IMR-90 (cell line): ENCODE results near the gene SLC26A5. TPM values are rescaled to one million over a fixed set of nuclear protein-coding genes. Genes with fewer than 3 reads are reported as not detected.

ENCODE experiments used
- ATAC-seq: fragments of 200-7000 bp; cut with Tn5 transposase; 2 replicates; pipeline ENCODE4 v1.9.1; 2020; ENCODE audit warnings: low read depth, mild to moderate bottlenecking, moderate library complexity
- BruUV-seq: library from RNA; stranded (reverse); fragments of 400-500 nt; replicated peaks from 2 replicates; lab custom pipeline; 2021; lab: Mats Ljungman, UMichigan
- CTCF ChIA-PET: fragments of 300-600 bp; formaldehyde crosslinking; extraction: SDS; loops from one replicate; lab custom pipeline; 2021; ENCODE audit warnings: antibody characterized with exemption; lab: Yijun Ruan, JAX
- POLR2A ChIA-PET: fragments of 300-600 bp; sonication (Branson Sonifier 250); formaldehyde crosslinking; loops from one replicate; lab custom pipeline; 2022; ENCODE audit warnings: antibody characterized with exemption; ENCODE audit not compliant: unreplicated experiment; lab: Charles Lee
- DNase-seq: peaks from one replicate; pipeline ENCODE4 v3.0.0; 2013
- H2AFZ ChIP-seq: replicated peaks from 2 replicates; pipeline ENCODE3; 2013; ENCODE audit warnings: low read length, mild to moderate bottlenecking; ENCODE audit not compliant: poor library complexity
- H2AK5ac ChIP-seq: 2 replicates; pipeline ENCODE4 v1.6.1; 2013; ENCODE audit warnings: low read depth, low read length, inconsistent platforms
- H2AK9ac ChIP-seq: replicated peaks from 2 replicates; pipeline ENCODE3; 2013; ENCODE audit warnings: mild to moderate bottlenecking, low read depth, low read length, moderate library complexity; ENCODE audit not compliant: poor library complexity
- H2BK120ac ChIP-seq: 2 replicates; pipeline ENCODE4 v1.6.1; 2013; ENCODE audit warnings: low read depth, low read length, inconsistent platforms
- H2BK15ac ChIP-seq: 3 replicates; pipeline ENCODE4 v1.6.1; 2013; ENCODE audit warnings: low read depth, low read length, inconsistent platforms
- H2BK20ac ChIP-seq: 2 replicates; pipeline ENCODE4 v1.6.1; 2013; ENCODE audit warnings: low read depth, mild to moderate bottlenecking, inconsistent platforms, low read length, moderate library complexity
- H2BK5ac ChIP-seq: 2 replicates; pipeline ENCODE4 v1.6.1; 2013; ENCODE audit warnings: mild to moderate bottlenecking, low read depth, low read length, inconsistent platforms; ENCODE audit not compliant: poor library complexity, severe bottlenecking
- H3K14ac ChIP-seq: replicated peaks from 2 replicates; pipeline ENCODE4 v1.6.1; 2013; ENCODE audit warnings: low read depth, low read length, inconsistent platforms
- H3K18ac ChIP-seq: 2 replicates; pipeline ENCODE4 v1.6.1; 2013; ENCODE audit warnings: low read depth, low read length, control low read depth
- H3K23ac ChIP-seq: 2 replicates; pipeline ENCODE4 v1.6.1; 2013; ENCODE audit warnings: low read depth, low read length, inconsistent platforms
- H3K27ac ChIP-seq: 2 replicates; pipeline ENCODE4 v1.5.1; 2013; ENCODE audit warnings: mild to moderate bottlenecking, control low read depth, low read length; ENCODE audit not compliant: insufficient read depth
- H3K27me3 ChIP-seq: 2 replicates; pipeline ENCODE4 v1.6.1; 2013; ENCODE audit warnings: low read length; ENCODE audit not compliant: control insufficient read depth, insufficient read depth
- H3K36me3 ChIP-seq: 2 replicates; pipeline ENCODE4 v1.6.1; 2013; ENCODE audit warnings: low read length, mixed read lengths; ENCODE audit not compliant: control insufficient read depth, insufficient read depth
- H3K4ac ChIP-seq: 2 replicates; pipeline ENCODE4 v1.6.1; 2013; ENCODE audit warnings: low read depth, low read length, inconsistent platforms
- H3K4me1 ChIP-seq: 2 replicates; pipeline ENCODE4 v1.6.1; 2013; ENCODE audit warnings: low read length, mixed read lengths; ENCODE audit not compliant: control insufficient read depth, insufficient read depth
- H3K4me2 ChIP-seq: 2 replicates; pipeline ENCODE4 v1.6.1; 2013; ENCODE audit warnings: low read depth, mild to moderate bottlenecking, control low read depth, low read length, moderate library complexity
- H3K4me3 ChIP-seq: 2 replicates; pipeline ENCODE4 v1.5.1; 2013; ENCODE audit warnings: low read depth, mild to moderate bottlenecking, control low read depth, low read length, moderate library complexity; ENCODE audit not compliant: insufficient read depth
- H3K56ac ChIP-seq: 2 replicates; pipeline ENCODE4 v1.6.1; 2013; ENCODE audit warnings: low read length, inconsistent platforms; ENCODE audit not compliant: insufficient read depth; ENCODE audit errors: extremely low read depth
- H3K79me1 ChIP-seq, 2 experiments: 2 replicates each; pipeline ENCODE4 v1.6.1; 2013; ENCODE audit warnings: low read length in 2 of 2, inconsistent platforms in 1 of 2, low read depth in 1 of 2
- H3K9ac ChIP-seq: 2 replicates; pipeline ENCODE4 v1.6.1; 2013; ENCODE audit warnings: low read depth, low read length, control low read depth
- H3K9me1 ChIP-seq: 2 replicates; pipeline ENCODE4 v1.6.1; 2013; ENCODE audit warnings: low read length, inconsistent platforms; ENCODE audit not compliant: insufficient read depth
- H3K9me3 ChIP-seq: 2 replicates; pipeline ENCODE4 v1.6.1; 2013; ENCODE audit warnings: low read length; ENCODE audit not compliant: control insufficient read depth, insufficient read depth
- H4K20me1 ChIP-seq: 2 replicates; pipeline ENCODE4 v1.6.1; 2013; ENCODE audit warnings: low read length, inconsistent platforms; ENCODE audit not compliant: insufficient read depth
- H4K5ac ChIP-seq: 2 replicates; pipeline ENCODE4 v1.6.1; 2013; ENCODE audit warnings: mild to moderate bottlenecking, low read depth, low read length, control low read depth
- H4K8ac ChIP-seq, 2 experiments: 2 replicates each; pipeline ENCODE4 v1.6.1; 2013; ENCODE audit warnings: low read depth in 2 of 2, low read length in 2 of 2, control low read depth in 1 of 2, inconsistent platforms in 1 of 2
- H4K91ac ChIP-seq: 2 replicates; pipeline ENCODE4 v1.6.1; 2013; ENCODE audit warnings: low read depth, low read length, inconsistent platforms; ENCODE audit not compliant: insufficient read depth
- BHLHE40 ChIP-seq: fragments of 150-350 bp; IDR thresholded peaks from 2 replicates; pipeline ENCODE4 v1.6.1; 2016; ENCODE audit warnings: mild to moderate bottlenecking, low read depth, low read length
- CEBPB ChIP-seq: IDR thresholded peaks from 2 replicates; pipeline ENCODE4 v1.6.1; 2012; ENCODE audit warnings: low read depth, low read length, improper control_type of control experiment
- CHD1 ChIP-seq: IDR thresholded peaks from 2 replicates; pipeline ENCODE4 v1.6.1; 2012; ENCODE audit warnings: low read depth, low read length, improper control_type of control experiment
- FOS ChIP-seq: fragments of 150-350 bp; IDR thresholded peaks from 2 replicates; pipeline ENCODE4 v1.6.1; 2016; ENCODE audit warnings: low read depth, low read length
- MAFK ChIP-seq: IDR thresholded peaks from 2 replicates; pipeline ENCODE4 v1.6.1; 2012; ENCODE audit warnings: low read depth, low read length, improper control_type of control experiment
- MAZ ChIP-seq: IDR thresholded peaks from 2 replicates; pipeline ENCODE4 v1.6.1; 2012; ENCODE audit warnings: low read depth, mild to moderate bottlenecking, low read length, improper control_type of control experiment, moderate library complexity, borderline replicate concordance
- MXI1 ChIP-seq: IDR thresholded peaks from 2 replicates; pipeline ENCODE4 v1.6.1; 2012; ENCODE audit warnings: low read depth, mild to moderate bottlenecking, low read length, moderate library complexity, borderline replicate concordance
- NFE2L2 ChIP-seq: fragments of 150-350 bp; IDR thresholded peaks from 2 replicates; pipeline ENCODE4 v1.6.1; 2016; ENCODE audit warnings: low read depth, mild to moderate bottlenecking, low read length
- POLR2A ChIP-seq: IDR thresholded peaks from 2 replicates; pipeline ENCODE4 v1.6.1; 2012; ENCODE audit warnings: mild to moderate bottlenecking, low read depth, low read length
- RAD21 ChIP-seq: IDR thresholded peaks from 2 replicates; pipeline ENCODE4 v1.6.1; 2012; ENCODE audit warnings: low read length, improper control_type of control experiment
- RCOR1 ChIP-seq: IDR thresholded peaks from 2 replicates; pipeline ENCODE4 v1.6.1; 2012; ENCODE audit warnings: mild to moderate bottlenecking, low read length, improper control_type of control experiment; ENCODE audit not compliant: insufficient replicate concordance
- RFX5 ChIP-seq: IDR thresholded peaks from 2 replicates; pipeline ENCODE4 v1.8.0; 2012; ENCODE audit warnings: low read depth, mild to moderate bottlenecking, low read length, moderate library complexity
- SMC3 ChIP-seq: fragments of 150-350 bp; IDR thresholded peaks from 2 replicates; pipeline ENCODE4 v1.6.1; 2016; ENCODE audit warnings: low read depth, mild to moderate bottlenecking, antibody characterized with exemption, low read length, moderate library complexity
- WGBS, 2 experiments: methylation state at CpG; one replicate each; pipeline versions ENCODE4 v1.1.5 to v1.1.7; 2013; ENCODE audit warnings: missing lambda C conversion rate in 2 of 2; ENCODE audit not compliant: insufficient read length in 1 of 2; ENCODE audit errors: extremely low coverage in 2 of 2; 5-methylcytosine and 5-hydroxymethylcytosine counted together
- dilution Hi-C: fragments of 300-500 bp; cut with HindIII; formaldehyde crosslinking; loops from one replicate; pipeline ENCODE4 v1.14.3; 2018; ENCODE audit warnings: low sequenced_read_pairs; ENCODE audit not compliant: unreplicated experiment
- in situ Hi-C: fragments of 300-500 bp; cut with MboI; formaldehyde crosslinking; loops from 3 replicates; pipeline ENCODE4 v1.14.3; 2019; ENCODE audit warnings: low sequenced_read_pairs, inconsistent platforms, mixed read lengths
- intact Hi-C: fragments of 100-400 bp; cut with micrococcal nuclease; formaldehyde crosslinking; loops from 2 replicates; pipeline ENCODE4 v1.10.0; 2022
- polyA plus RNA-seq, 3 experiments: library from polyadenylated mRNA; depleted of rRNA; stranded (reverse); fragments of >200 nt; gene quantifications; 2 replicates each; pipeline ENCODE4 v1.2.3, GENCODE V29; 2012; ENCODE audit warnings: low replicate concordance in 1 of 3
- total RNA-seq: library from RNA; depleted of rRNA; stranded (reverse); fragments of >200 nt; gene quantifications from 2 replicates; pipeline ENCODE4 v1.2.3, GENCODE V29; 2012
- TF ChIP-seq, protein P1 (sequence below): fragments of 150-350 bp; IDR thresholded peaks from 2 replicates; pipeline ENCODE4 v1.6.1; 2017; ENCODE audit warnings: mild to moderate bottlenecking, antibody characterized with exemption, low read length, low read depth
- TF ChIP-seq, protein P2 (sequence below): fragments of 150-350 bp; IDR thresholded peaks from 2 replicates; pipeline ENCODE4 v1.6.1; 2016; ENCODE audit warnings: low read depth, mild to moderate bottlenecking, low read length, moderate library complexity, borderline replicate concordance
- TF ChIP-seq, protein P3 (sequence below): conservative IDR thresholded peaks from 2 replicates; pipeline ENCODE4 v1.5.1; 2012; ENCODE audit warnings: mild to moderate bottlenecking, low read depth, low read length, improper control_type of control experiment

The SLC26A5 gene
- total and polyA plus RNA-seq, 2 of the 4 experiments (the other 2 are of a cell fraction), result not detected

- Histone ChIP-seq H4K8ac (no peak overlapping the region), H3K9me1 (no peaks in the 10 kb centered on the region), H3K4me1 (no peaks in the 10 kb centered on the region), H3K9ac (no peak overlapping the region), H2BK5ac (no peak overlapping the region), H3K79me1 (no peaks in the 10 kb centered on the region), H4K5ac (no peak overlapping the region), H4K91ac (no peak overlapping the region), H2BK20ac (no peak overlapping the region), H2BK120ac (no peak overlapping the region), H2AK9ac (no peak overlapping the region), H3K4me2 (no peak overlapping the region), H3K18ac (no peak overlapping the region), H3K36me3 (no peaks in the 10 kb centered on the region), H3K27me3 (no peaks in the 10 kb centered on the region), H3K4ac (no peak overlapping the region), H3K23ac (no peak overlapping the region), H4K20me1 (no peaks in the 10 kb centered on the region), H2BK15ac (no peak overlapping the region), H3K56ac (no peak overlapping the region), H3K9me3 (no peaks in the 10 kb centered on the region), H2AK5ac (no peak overlapping the region), H3K27ac (no peak overlapping the region), H2AFZ (no peak overlapping the region), H3K14ac (no peak overlapping the region), H3K4me3 (no peak overlapping the region)
- POLR2A ChIA-PET, result no interaction called here
- ATAC-seq, result no peak
- no peak for DNase-seq
- BruUV-seq, result no TSS peak
- in situ Hi-C loops, result no loop called here
- intact Hi-C loops, result no loop called here
- no peak for TF ChIP-seq SMC3
- TF ChIP-seq BHLHE40, result no peak
- no peak for TF ChIP-seq MAFK
- no peak for TF ChIP-seq MAZ
- no peak for TF ChIP-seq NFE2L2
- no peak for TF ChIP-seq RCOR1
- TF ChIP-seq CEBPB, result no peak
- TF ChIP-seq, protein P1, sequence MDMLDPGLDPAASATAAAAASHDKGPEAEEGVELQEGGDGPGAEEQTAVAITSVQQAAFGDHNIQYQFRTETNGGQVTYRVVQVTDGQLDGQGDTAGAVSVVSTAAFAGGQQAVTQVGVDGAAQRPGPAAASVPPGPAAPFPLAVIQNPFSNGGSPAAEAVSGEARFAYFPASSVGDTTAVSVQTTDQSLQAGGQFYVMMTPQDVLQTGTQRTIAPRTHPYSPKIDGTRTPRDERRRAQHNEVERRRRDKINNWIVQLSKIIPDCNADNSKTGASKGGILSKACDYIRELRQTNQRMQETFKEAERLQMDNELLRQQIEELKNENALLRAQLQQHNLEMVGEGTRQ, result no peak
- no peak for TF ChIP-seq RAD21
- TF ChIP-seq RFX5, result no peak
- TF ChIP-seq, protein P2, sequence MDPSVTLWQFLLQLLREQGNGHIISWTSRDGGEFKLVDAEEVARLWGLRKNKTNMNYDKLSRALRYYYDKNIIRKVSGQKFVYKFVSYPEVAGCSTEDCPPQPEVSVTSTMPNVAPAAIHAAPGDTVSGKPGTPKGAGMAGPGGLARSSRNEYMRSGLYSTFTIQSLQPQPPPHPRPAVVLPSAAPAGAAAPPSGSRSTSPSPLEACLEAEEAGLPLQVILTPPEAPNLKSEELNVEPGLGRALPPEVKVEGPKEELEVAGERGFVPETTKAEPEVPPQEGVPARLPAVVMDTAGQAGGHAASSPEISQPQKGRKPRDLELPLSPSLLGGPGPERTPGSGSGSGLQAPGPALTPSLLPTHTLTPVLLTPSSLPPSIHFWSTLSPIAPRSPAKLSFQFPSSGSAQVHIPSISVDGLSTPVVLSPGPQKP, result no peak
- no peak for TF ChIP-seq CHD1
- TF ChIP-seq, protein P3, sequence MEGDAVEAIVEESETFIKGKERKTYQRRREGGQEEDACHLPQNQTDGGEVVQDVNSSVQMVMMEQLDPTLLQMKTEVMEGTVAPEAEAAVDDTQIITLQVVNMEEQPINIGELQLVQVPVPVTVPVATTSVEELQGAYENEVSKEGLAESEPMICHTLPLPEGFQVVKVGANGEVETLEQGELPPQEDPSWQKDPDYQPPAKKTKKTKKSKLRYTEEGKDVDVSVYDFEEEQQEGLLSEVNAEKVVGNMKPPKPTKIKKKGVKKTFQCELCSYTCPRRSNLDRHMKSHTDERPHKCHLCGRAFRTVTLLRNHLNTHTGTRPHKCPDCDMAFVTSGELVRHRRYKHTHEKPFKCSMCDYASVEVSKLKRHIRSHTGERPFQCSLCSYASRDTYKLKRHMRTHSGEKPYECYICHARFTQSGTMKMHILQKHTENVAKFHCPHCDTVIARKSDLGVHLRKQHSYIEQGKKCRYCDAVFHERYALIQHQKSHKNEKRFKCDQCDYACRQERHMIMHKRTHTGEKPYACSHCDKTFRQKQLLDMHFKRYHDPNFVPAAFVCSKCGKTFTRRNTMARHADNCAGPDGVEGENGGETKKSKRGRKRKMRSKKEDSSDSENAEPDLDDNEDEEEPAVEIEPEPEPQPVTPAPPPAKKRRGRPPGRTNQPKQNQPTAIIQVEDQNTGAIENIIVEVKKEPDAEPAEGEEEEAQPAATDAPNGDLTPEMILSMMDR, result no peak
- no peak for TF ChIP-seq FOS
- no peak for TF ChIP-seq POLR2A
- no peak for TF ChIP-seq MXI1
- WGBS, 2 experiments, result 17% methylated on average over 1 of the region's 5 CpGs; no CpG with 5 or more reads in 1 of the 2 experiments
- CTCF ChIA-PET, result no interaction called here
- dilution Hi-C loops, result no loop called here
These were observed 28.9 kb upstream of the SLC26A5 start for GRCh38 chr7:103474956-103475355.
